C4-2B (cell line): Measurements from ENCODE around the gene CTIF.

ENCODE experiments used
- H3K27ac ChIP-seq: fragments of 450-650 bp; 2 replicates; pipeline ENCODE4 v1.5.1; 2017
- CTCF ChIP-seq: fragments of 450-650 bp; conservative IDR thresholded peaks from 2 replicates; pipeline ENCODE4 v1.5.1; 2017; ENCODE audit warnings: mild to moderate bottlenecking
- ZFX ChIP-seq: fragments of 450-650 bp; IDR thresholded peaks from 2 replicates; pipeline ENCODE4 v1.6.1; 2017

Gene CTIF

GRCh38 chr18:48655508-48655907, 116.7 kb downstream of the CTIF start:
- TF ChIP-seq ZFX: no peak
- no peak for TF ChIP-seq CTCF
- no peak overlapping the region for H3K27ac ChIP-seq

GRCh38 chr18:48656176-48656575, 117.3 kb downstream of the CTIF start:
- TF ChIP-seq ZFX (no peak), CTCF (no peak)

GRCh38 chr18:48656582-48656981, 117.8 kb downstream of the CTIF start:
- TF ChIP-seq ZFX (no peak), CTCF (no peak)

More at GRCh38 chr18:48656176-48656575, 117.3 kb downstream of the CTIF start:
- H3K27ac ChIP-seq: no peak overlapping the region

GRCh38 chr18:48657447-48658120, 118.8 kb downstream of the CTIF start:
- TF ChIP-seq ZFX (no peak), CTCF (no peak)
- H3K27ac ChIP-seq: no peak overlapping the region

More at GRCh38 chr18:48656582-48656981, 117.8 kb downstream of the CTIF start:
- no peak overlapping the region for H3K27ac ChIP-seq

- no peak overlapping the region for H3K27ac ChIP-seq
Measured at GRCh38 chr18:48658721-48659120, 119.9 kb downstream of the CTIF start.

GRCh38 chr18:48659188-48660009, 120.6 kb downstream of the CTIF start:
- TF ChIP-seq ZFX (no peak), CTCF (no peak)
- no peak overlapping the region for H3K27ac ChIP-seq

More at GRCh38 chr18:48658721-48659120, 119.9 kb downstream of the CTIF start:
- no peak for TF ChIP-seq CTCF
- TF ChIP-seq ZFX: no peak
